ENCODE data around the gene PODXL2. TPM values are rescaled to one million over a fixed set of nuclear protein-coding genes. Genes with fewer than 3 reads are reported as not detected.

PODXL2 gene
- total RNA-seq, 1 donor from 2014 or later, result 1.6 TPM

DNA sequence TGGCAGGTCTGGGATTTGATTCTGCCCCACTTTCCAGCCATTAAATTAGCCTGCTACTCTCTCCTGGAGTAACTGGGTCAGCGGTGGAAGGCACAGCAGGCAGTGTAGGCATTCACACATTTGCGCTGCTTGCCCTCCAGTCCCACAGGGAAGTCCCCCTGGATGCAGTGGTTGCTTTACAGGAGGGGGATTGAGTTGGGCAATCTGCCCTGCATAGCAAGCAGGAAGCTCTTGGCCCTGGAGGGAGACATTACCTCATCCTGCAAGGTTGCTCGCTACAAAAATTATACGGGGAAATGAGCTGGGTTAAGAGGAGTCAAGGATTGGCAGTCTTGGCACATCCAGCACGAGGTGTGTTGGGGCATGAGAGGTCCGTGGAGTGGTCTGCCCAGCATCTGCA is 16.0 kb upstream of the PODXL2 start:
- Histone ChIP-seq H3K4me3 (no peak overlapping the region), H3K9me3 (no peaks in the 10 kb centered on the region), H3K36me3 (no peaks in the 10 kb centered on the region), H3K27me3 (no peaks in the 10 kb centered on the region), H3K27ac (peak overlapping the region in 1 of 2 donors; percentile 28), H3K4me1 (peaks cover 0 to 6% of the 10 kb centered on the region in 2 donors)
- no peak for DNase-seq (ENCODE audit: low spot score in 2 of 2)
- TF ChIP-seq, protein P1, sequence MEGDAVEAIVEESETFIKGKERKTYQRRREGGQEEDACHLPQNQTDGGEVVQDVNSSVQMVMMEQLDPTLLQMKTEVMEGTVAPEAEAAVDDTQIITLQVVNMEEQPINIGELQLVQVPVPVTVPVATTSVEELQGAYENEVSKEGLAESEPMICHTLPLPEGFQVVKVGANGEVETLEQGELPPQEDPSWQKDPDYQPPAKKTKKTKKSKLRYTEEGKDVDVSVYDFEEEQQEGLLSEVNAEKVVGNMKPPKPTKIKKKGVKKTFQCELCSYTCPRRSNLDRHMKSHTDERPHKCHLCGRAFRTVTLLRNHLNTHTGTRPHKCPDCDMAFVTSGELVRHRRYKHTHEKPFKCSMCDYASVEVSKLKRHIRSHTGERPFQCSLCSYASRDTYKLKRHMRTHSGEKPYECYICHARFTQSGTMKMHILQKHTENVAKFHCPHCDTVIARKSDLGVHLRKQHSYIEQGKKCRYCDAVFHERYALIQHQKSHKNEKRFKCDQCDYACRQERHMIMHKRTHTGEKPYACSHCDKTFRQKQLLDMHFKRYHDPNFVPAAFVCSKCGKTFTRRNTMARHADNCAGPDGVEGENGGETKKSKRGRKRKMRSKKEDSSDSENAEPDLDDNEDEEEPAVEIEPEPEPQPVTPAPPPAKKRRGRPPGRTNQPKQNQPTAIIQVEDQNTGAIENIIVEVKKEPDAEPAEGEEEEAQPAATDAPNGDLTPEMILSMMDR (IDR thresholded peaks at IDR 0.05), result no peak
- intact Hi-C loops (cut with DNase I), result no loop called here

DNA sequence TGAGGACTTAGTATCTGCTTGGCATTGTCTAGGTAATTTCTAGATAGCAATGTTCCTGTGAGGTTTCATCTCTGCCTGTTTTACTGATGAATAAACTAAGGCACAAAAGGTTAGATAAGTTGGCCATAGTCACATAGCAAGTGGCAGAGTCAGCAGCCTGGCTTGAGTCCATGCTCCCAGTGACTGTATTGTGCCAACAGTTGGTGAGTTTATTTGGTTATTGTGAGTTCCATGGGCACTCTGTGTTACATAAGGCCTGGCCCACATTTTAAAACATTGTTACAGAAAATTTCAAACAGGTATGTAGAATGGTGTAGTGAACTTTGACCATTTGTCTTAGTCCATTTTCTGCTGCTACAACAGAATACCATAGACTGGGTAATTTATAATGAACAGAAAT is 15.6 kb upstream of the PODXL2 start:
- H3K27me3 ChIP-seq, result no peaks in the 10 kb centered on the region
- H3K4me1 ChIP-seq, result peaks cover 0 to 6% of the 10 kb centered on the region in 2 donors
- peak overlapping the region in 1 of 2 donors; percentile 28 for H3K27ac ChIP-seq
- intact Hi-C loops (cut with DNase I), result no loop called here
- TF ChIP-seq, protein P1 (IDR thresholded peaks at IDR 0.05), result no peak
- H3K4me3 ChIP-seq, result no peak overlapping the region
- H3K9me3 ChIP-seq, result no peaks in the 10 kb centered on the region
- no peaks in the 10 kb centered on the region for H3K36me3 ChIP-seq
- DNase-seq (ENCODE audit: low spot score in 2 of 2), result no peak

DNA sequence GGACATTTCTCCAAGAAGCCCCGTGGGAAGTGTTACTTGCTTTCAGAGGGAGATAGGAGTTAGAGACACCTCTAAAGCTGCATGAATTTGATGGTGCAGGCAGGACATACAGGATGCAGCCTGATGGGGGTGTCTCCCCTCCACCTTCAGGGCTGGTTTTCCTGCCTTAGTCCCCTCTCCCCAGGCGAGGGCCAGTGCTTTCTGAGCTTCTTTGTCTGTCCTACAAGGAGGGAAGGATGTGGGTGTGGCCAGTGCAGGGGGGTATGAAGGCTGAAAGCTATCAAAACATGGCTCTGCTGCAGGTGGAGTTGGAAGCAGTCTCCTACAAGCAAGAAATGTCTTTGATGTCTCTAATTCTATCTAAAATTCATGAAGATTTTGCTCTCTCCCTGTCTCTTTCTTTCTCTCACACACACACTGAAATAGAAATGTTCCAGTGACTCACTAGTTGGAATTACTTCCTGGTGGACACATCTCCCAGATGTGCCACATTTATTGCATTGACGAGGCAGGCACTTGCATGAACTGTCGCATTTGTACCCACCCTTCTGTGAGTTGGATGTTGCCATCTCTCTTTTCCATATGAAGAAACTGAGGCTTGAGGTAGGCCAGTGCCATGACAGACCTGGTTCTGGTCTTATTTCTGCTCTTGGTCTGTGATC is 13.9 kb upstream of the PODXL2 start:
- DNase-seq (ENCODE audit: low spot score in 2 of 2), result no peak
- no peaks in the 10 kb centered on the region for H3K36me3 ChIP-seq
- peaks cover 0 to 6% of the 10 kb centered on the region in 2 donors for H3K4me1 ChIP-seq
- H3K27ac ChIP-seq, result no peak overlapping the region
- no peaks in the 10 kb centered on the region for H3K27me3 ChIP-seq
- no peak overlapping the region for H3K4me3 ChIP-seq
- TF ChIP-seq, protein P1 (IDR thresholded peaks at IDR 0.05), result no peak
- intact Hi-C loops (cut with DNase I), result no loop called here
- no peaks in the 10 kb centered on the region for H3K9me3 ChIP-seq

DNA sequence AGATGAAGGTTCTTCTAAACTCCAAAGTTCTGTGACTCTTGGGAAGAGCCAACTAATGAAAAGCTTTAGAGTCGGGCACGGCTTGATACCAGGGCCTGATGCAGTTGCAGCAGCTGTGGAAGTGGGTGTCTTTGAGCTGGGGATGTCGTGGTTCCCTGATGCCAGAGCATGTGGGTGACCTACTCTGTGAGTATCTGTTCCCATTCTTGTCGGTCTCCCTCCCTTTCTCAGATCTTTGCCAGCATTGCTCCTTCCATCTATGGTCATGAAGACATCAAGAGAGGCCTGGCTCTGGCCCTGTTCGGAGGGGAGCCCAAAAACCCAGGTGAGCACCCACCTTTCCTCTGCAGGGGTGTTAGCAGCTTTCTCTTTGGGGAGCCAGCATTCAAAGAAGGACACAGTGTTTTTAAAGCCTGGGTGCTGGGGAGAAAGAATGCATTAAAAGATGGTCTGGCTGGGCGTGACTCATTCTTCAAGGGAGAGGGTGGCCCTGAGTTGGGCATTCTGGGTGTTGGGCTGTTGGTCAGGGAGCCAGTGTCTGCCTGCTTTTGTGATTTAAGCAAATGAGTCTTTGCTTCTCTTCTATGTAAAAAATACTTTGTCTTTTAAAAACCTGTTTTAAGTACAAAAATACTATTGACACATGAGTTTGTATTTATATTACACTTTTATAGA is 13.2 kb upstream of the PODXL2 start:
- Histone ChIP-seq H3K27me3 (no peaks in the 10 kb centered on the region), H3K9me3 (no peaks in the 10 kb centered on the region), H3K36me3 (peaks cover 0 to 3% of the 10 kb centered on the region in 2 donors), H3K27ac (no peak overlapping the region), H3K4me3 (no peak overlapping the region), H3K4me1 (peaks cover 0 to 6% of the 10 kb centered on the region in 2 donors)
- DNase-seq (ENCODE audit: low spot score in 2 of 2), result no peak
- intact Hi-C loops (cut with DNase I), result no loop called here
- TF ChIP-seq, protein P1 (IDR thresholded peaks at IDR 0.05), result no peak

DNA sequence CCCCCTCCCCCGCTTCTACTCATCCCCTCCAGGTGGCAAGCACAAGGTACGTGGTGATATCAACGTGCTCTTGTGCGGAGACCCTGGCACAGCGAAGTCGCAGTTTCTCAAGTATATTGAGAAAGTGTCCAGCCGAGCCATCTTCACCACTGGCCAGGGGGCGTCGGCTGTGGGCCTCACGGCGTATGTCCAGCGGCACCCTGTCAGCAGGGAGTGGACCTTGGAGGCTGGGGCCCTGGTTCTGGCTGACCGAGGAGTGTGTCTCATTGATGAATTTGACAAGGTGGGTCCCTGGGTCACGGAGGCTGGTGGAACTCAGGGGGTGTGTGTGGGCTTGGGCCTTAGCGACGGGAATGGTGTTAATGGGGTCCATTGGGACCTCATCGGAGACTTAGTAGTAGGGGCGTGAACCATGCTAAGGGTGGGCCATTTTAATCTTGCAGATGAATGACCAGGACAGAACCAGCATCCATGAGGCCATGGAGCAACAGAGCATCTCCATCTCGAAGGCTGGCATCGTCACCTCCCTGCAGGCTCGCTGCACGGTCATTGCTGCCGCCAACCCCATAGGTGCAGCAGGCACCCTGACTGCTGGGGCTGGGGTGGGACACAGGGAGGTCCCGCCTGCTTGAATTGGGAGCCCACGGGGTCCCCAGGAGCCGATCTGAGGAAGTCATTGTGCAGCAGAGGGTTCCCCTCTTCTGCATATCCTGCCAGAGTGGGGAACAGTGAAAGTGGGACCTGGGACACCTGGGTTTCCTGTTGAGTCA is 12.0 kb upstream of the PODXL2 start:
- no peaks in the 10 kb centered on the region for H3K9me3 ChIP-seq
- H3K4me3 ChIP-seq, result no peak overlapping the region
- intact Hi-C loops (cut with DNase I), result no loop called here
- H3K27me3 ChIP-seq, result no peaks in the 10 kb centered on the region
- peaks cover 0 to 10% of the 10 kb centered on the region in 2 donors for H3K36me3 ChIP-seq
- H3K4me1 ChIP-seq, result peaks cover 0 to 6% of the 10 kb centered on the region in 2 donors
- TF ChIP-seq, protein P1 (IDR thresholded peaks at IDR 0.05), result no peak
- no peak overlapping the region for H3K27ac ChIP-seq
- DNase-seq (ENCODE audit: low spot score in 2 of 2), result no peak
